SK-N-MC (cell line): Measurements from ENCODE around the gene LRFN2.

Experiments used
- DNase-seq: peaks from one replicate; pipeline ENCODE4 v3.0.0-alpha.2; 2011; ENCODE audit warnings: low read depth, low spot score
- H3K27ac ChIP-seq: fragments of 200-600 bp; sonication (generic); 2 replicates; pipeline ENCODE4 v1.5.1; 2016; ENCODE audit warnings: mixed run types
- H3K36me3 ChIP-seq: fragments of 200-600 bp; sonication (generic); 2 replicates; pipeline ENCODE4 v1.6.1; 2017; ENCODE audit warnings: antibody characterized with exemption, low read length, mixed read lengths; ENCODE audit not compliant: insufficient read depth
- H3K4me3 ChIP-seq: fragments of 200-600 bp; sonication (generic); 2 replicates; pipeline ENCODE4 v1.5.1; 2016
- H3K9ac ChIP-seq: fragments of 200-600 bp; sonication (generic); 2 replicates; pipeline ENCODE4 v1.8.0; 2017; ENCODE audit warnings: mixed run types, mixed read lengths; ENCODE audit not compliant: insufficient read length
- H3K9me3 ChIP-seq: fragments of 200-600 bp; sonication (generic); 2 replicates; pipeline ENCODE4 v1.6.1; 2017; ENCODE audit warnings: low read depth, mild to moderate bottlenecking, antibody characterized with exemption, low read length, moderate library complexity, mixed read lengths
- EZH2 ChIP-seq: fragments of 200-600 bp; sonication (generic); IDR thresholded peaks from one replicate; pipeline ENCODE4 v1.6.1; 2017; ENCODE audit warnings: antibody characterized with exemption
- FOXP2 ChIP-seq: optimal IDR thresholded peaks from 2 replicates; pipeline ENCODE3; 2011; ENCODE audit warnings: mild to moderate bottlenecking, moderate library complexity; ENCODE audit not compliant: insufficient read depth; ENCODE audit errors: extremely low read length, control extremely low read depth
- POLR2AphosphoS5 ChIP-seq: IDR thresholded peaks from 2 replicates; pipeline ENCODE4 v1.6.1; 2012; ENCODE audit warnings: mild to moderate bottlenecking, low read depth, low read length, borderline replicate concordance

LRFN2 gene

DNA sequence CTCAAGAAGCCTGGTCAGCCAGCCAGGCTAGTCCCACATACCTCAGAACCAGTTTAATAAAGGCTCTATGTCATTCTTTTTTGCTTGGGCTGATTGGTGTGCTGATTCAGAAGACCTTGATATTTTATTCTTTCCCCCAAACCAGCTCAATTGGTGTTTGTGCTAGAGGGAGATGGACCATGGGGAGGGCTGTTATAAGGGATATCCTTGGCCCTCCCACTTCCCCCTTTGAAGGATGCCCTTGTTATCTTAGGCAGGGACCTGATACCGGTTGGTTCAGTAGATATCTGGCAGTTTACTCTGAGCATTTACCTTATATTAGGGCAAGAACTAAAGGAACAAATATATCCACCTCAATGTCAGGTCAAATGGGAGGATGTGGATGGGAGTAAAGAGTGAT is 207.4 kb downstream of the LRFN2 start:
- no peak for DNase-seq
- H3K4me3 ChIP-seq = no peak overlapping the region
- no peak for TF ChIP-seq EZH2
- H3K36me3 ChIP-seq = no peaks in the 10 kb centered on the region
- H3K9ac ChIP-seq = no peak overlapping the region
- no peak overlapping the region for H3K27ac ChIP-seq
- no peaks in the 10 kb centered on the region for H3K9me3 ChIP-seq

DNA sequence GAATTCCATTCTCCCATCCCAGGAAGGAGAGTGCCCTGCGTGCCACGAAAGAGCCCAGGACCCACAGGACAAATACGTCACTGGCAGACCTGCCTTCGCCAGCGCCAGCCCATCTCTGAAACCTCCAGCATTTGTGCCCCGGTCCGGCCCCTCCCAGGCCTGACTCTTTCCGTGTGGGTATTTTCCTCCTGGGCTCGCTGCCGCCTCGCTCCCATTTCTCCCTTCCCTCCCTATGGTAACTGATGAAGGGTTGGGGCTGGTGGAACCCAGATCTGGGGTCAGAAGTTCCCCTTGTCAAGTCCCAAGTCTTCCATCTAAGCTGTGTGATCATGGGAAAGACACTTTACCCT is 208.5 kb downstream of the LRFN2 start:
- H3K9ac ChIP-seq = no peak overlapping the region
- TF ChIP-seq POLR2AphosphoS5 = no peak
- TF ChIP-seq EZH2 = no peak
- no peak for TF ChIP-seq FOXP2
- no peak overlapping the region for H3K27ac ChIP-seq
- no peaks in the 10 kb centered on the region for H3K36me3 ChIP-seq
- H3K9me3 ChIP-seq = no peaks in the 10 kb centered on the region
- no peak overlapping the region for H3K4me3 ChIP-seq
- DNase-seq = no peak

DNA sequence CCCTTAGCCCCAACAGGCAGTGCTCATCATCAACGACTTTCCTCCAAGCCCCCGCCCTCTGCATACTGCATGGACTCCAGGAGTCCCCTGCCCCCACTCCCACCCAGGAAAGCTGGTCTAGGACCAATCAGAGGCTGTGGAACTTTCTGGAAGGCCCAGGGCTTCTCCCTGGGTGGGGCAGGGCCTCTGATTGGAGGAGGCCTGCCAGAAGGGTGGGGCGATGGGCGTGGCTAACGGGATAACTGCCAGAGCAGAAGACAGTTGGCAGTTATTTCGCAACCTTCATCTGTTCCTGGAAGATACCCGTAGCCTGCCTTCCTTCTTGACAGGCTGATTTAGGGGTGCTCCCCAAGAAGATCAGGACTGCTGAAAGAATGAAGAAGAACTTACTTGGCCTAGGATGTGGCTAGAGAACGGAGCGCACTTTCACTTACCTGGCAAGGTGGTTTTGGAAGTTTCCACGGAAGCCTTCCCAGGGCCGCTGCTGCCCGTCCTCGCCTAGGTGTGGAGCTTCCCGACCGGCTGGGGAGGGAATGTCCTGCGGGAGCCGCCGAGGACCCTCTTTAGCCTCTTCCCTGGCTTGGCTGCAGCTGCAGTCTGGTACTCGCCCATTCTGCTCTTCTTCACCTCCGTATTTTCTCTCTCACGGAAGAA is 209.0 kb downstream of the LRFN2 start:
- H3K9ac ChIP-seq = no peak overlapping the region
- no peaks in the 10 kb centered on the region for H3K36me3 ChIP-seq
- DNase-seq = no peak
- H3K4me3 ChIP-seq = no peak overlapping the region
- H3K27ac ChIP-seq = no peak overlapping the region
- H3K9me3 ChIP-seq = no peaks in the 10 kb centered on the region
- TF ChIP-seq FOXP2 = no peak

DNA sequence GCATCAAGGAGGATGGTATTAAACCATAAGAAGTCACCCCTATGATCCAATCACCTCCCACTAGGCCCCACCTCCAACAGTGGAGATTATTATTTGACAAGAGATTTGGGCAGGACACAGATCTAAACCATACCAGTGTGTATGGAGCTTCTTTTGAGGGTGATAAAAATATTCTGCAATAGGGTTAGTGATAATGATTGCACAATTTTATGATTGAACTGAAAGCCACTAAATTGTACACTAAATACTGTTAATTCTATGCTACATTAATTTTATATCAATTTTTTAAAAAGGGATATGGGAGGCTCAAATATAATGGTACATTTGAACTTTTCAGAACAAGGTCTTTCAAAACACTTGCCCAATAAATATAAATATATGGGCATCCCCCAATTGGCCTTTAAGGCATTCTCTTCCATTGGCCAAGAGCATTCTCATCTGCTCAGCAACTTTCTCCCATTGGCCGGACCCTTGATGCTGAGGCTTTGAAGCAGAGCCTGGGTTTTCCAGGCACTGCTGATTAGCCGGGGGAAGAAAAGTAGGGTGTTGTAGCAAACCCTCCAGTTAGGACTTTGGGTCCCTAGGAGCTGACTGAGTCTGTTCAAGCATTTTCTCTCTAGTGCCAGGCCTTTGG is 209.9 kb downstream of the LRFN2 start:
- Histone ChIP-seq H3K4me3 (no peak overlapping the region), H3K9ac (no peak overlapping the region), H3K36me3 (no peaks in the 10 kb centered on the region), H3K9me3 (0 out of 2 replicates have a peak, but pooled peaks cover 2% of the 10 kb centered on the region), H3K27ac (no peak overlapping the region)
- TF ChIP-seq FOXP2 (no peak), EZH2 (no peak), POLR2AphosphoS5 (no peak)
- no peak for DNase-seq

DNA sequence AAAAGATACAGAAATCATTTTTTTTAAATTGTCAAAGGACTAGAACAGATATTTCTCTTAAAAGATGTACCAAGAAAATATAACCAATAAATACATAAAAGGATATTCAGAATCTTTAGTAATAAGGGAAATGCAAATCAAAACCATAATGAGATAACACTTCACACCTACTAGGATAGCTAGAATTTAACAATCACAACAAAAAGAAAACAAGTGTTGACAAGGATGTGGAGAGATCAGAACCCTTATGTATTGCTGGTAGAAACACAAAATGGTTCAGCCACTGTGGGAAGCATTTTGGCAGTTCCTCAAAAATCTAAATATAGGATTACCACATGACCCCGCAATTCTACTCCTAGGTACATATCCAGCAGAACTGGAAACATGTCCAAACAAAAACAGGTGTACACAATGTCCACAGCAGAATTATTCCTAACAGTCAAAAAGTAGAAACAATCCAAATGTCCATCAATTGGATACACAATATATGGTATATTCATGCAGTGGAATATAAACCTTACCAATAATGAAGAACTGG is 211.0 kb downstream of the LRFN2 start:
- H3K9me3 ChIP-seq = 0 out of 2 replicates have a peak, but pooled peaks cover 3% of the 10 kb centered on the region
- H3K4me3 ChIP-seq = no peak overlapping the region
- H3K27ac ChIP-seq = no peak overlapping the region
- H3K36me3 ChIP-seq = no peaks in the 10 kb centered on the region
- no peak overlapping the region for H3K9ac ChIP-seq
- TF ChIP-seq FOXP2 (no peak), POLR2AphosphoS5 (no peak), EZH2 (no peak)
- DNase-seq = no peak

DNA sequence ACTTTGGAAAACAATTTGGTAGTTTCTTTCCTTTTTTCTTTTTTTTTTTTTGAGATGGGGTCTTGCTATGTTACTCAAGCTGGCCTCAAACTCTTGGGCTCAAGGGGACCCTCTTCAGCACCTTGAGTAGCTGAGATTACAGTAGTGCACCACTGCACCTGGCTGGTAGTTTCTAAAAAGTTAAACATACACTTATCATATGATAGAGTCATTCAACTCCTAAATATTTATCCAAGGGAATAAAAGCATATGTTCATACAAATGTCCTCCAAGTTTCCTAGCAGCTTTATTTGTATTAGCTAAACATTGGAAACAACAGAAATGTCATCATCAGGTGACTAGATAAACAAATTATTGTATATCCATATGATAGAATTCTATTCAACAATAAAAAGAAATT is 213.9 kb downstream of the LRFN2 start:
- DNase-seq = no peak
- Histone ChIP-seq H3K9ac (no peak overlapping the region), H3K4me3 (no peak overlapping the region), H3K27ac (no peak overlapping the region), H3K9me3 (0 out of 2 replicates have a peak, but pooled peaks cover 3% of the 10 kb centered on the region), H3K36me3 (no peaks in the 10 kb centered on the region)
- TF ChIP-seq POLR2AphosphoS5 (no peak), FOXP2 (no peak), EZH2 (no peak)

DNA sequence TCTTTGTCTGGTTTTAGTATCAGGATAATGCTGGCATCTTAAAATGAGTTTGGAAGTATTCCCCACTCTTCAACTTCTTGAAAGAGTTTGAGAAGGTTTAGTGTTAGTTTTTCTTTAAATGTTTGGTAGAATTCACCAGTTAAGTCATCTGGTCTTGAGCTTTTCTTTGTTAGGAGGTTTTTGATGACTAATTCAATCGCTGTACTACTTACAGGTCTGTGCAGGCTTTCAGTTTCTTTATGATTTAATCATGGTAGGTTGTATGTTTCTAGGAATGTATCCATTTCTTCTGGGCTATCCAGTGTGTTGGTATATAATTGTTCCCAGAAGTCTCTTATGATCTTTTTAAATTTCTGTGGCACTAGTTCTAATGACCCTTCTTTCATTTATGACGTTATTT is 215.5 kb downstream of the LRFN2 start:
- 0 out of 2 replicates have a peak, but pooled peaks cover 3% of the 10 kb centered on the region for H3K9me3 ChIP-seq
- no peak for DNase-seq
- H3K36me3 ChIP-seq = no peaks in the 10 kb centered on the region
- H3K4me3 ChIP-seq = no peak overlapping the region
- no peak overlapping the region for H3K9ac ChIP-seq
- no peak overlapping the region for H3K27ac ChIP-seq
- TF ChIP-seq EZH2 = no peak
- no peak for TF ChIP-seq POLR2AphosphoS5
- no peak for TF ChIP-seq FOXP2

DNA sequence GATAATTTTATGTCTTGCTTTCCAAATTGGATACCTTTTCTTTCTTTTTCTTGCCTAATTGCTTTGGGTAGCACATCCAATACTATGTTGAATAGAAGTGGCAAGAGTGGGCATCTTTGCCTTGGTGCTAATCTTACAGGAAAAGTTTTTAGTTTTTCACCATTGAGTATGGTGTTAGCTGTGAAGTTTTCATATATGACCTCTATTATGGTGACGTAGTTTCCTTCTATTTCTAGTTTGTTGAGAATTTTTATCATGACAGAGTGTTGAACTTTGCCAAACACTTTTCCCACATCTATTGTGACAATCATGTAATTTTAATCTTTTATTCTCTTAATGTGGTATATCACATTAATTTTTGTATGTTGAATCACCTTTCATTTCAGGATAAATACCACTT is 216.1 kb downstream of the LRFN2 start:
- Histone ChIP-seq H3K9ac (no peak overlapping the region), H3K4me3 (no peak overlapping the region), H3K36me3 (no peaks in the 10 kb centered on the region), H3K27ac (no peak overlapping the region), H3K9me3 (0 out of 2 replicates have a peak, but pooled peaks cover 3% of the 10 kb centered on the region)
- TF ChIP-seq EZH2 (no peak), FOXP2 (no peak), POLR2AphosphoS5 (no peak)
- DNase-seq = no peak

DNA sequence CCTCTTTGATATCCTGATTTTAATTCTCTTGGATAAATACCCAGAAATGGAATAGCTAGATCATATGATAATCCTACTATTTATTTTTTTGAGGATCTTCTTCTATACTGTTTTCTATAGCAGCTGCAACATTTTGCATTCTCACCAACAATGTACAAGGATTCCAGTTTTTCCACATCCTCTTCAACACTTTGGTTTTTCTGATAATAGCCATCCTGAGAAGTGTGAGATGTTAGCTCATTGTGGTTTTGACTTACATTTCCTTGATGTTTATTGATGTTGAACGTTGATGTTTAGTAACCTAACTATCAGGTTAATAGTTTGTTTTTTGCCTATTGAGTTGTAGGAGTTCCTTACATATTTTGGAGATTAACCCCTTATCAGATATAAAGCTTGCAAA is 217.3 kb downstream of the LRFN2 start:
- no peak for TF ChIP-seq EZH2
- no peak overlapping the region for H3K4me3 ChIP-seq
- H3K9me3 ChIP-seq = 0 out of 2 replicates have a peak, but pooled peaks cover 3% of the 10 kb centered on the region
- H3K27ac ChIP-seq = no peak overlapping the region
- no peaks in the 10 kb centered on the region for H3K36me3 ChIP-seq
- DNase-seq = no peak
- H3K9ac ChIP-seq = no peak overlapping the region
